Embryonic facial prominence (tissue), 1 donor: ENCODE results near the gene STXBP6.
"Not testable (repeated sequence)": the region's sequence is repeated elsewhere in the genome, so short reads cannot be mapped to it uniquely, and the experiment has no call there.

Experiments
- DNase-seq: peaks from one replicate; pipeline ENCODE4 v3.0.0-alpha.2; 2016; ENCODE audit errors: extremely low spot score

The STXBP6 gene

GRCh38 chr14:24986206-24986893 lies 63.6 kb downstream of the STXBP6 start:
- no peak for DNase-seq

- no peak for DNase-seq
Measured at GRCh38 chr14:24984846-24985589, 64.9 kb downstream of the STXBP6 start.

GRCh38 chr14:24982472-24983155 lies 67.3 kb downstream of the STXBP6 start:
- DNase-seq = no peak

- DNase-seq = no peak
Measured at GRCh38 chr14:24979725-24980239, 70.2 kb downstream of the STXBP6 start.

GRCh38 chr14:24978862-24979724 lies 70.9 kb downstream of the STXBP6 start:
- DNase-seq = no peak

GRCh38 chr14:24976602-24977001 lies 73.3 kb downstream of the STXBP6 start:
- DNase-seq = no peak

GRCh38 chr14:24975393-24975792 lies 74.6 kb downstream of the STXBP6 start:
- DNase-seq = no peak

GRCh38 chr14:24974591-24975374 lies 75.2 kb downstream of the STXBP6 start:
- DNase-seq = no peak

GRCh38 chr14:24972844-24973243 lies 77.1 kb downstream of the STXBP6 start:
- DNase-seq = no peak

GRCh38 chr14:24971255-24971654 lies 78.7 kb downstream of the STXBP6 start:
- no peak for DNase-seq

- DNase-seq = no peak
Measured at GRCh38 chr14:24966579-24966964, 83.4 kb downstream of the STXBP6 start.

GRCh38 chr14:24965934-24966578 lies 83.9 kb downstream of the STXBP6 start:
- DNase-seq = peak; percentile 87

- DNase-seq = no peak
Measured at GRCh38 chr14:24965578-24965933, 84.4 kb downstream of the STXBP6 start.

GRCh38 chr14:24964591-24964990 lies 85.4 kb downstream of the STXBP6 start:
- DNase-seq = no peak

- no peak for DNase-seq
Measured at GRCh38 chr14:24964048-24964447, 85.9 kb downstream of the STXBP6 start.

GRCh38 chr14:24962118-24962517 lies 87.8 kb downstream of the STXBP6 start:
- not testable (repeated sequence) for DNase-seq

- DNase-seq = no peak
Measured at GRCh38 chr14:24960816-24961215, 89.1 kb downstream of the STXBP6 start.

GRCh38 chr14:24959791-24960331 lies 90.1 kb downstream of the STXBP6 start:
- DNase-seq = no peak

GRCh38 chr14:24958271-24958670 lies 91.7 kb downstream of the STXBP6 start:
- DNase-seq = no peak

- DNase-seq = no peak
Measured at GRCh38 chr14:24957814-24958213, 92.1 kb downstream of the STXBP6 start.
